Neural progenitor cell (in vitro differentiated cells): ENCODE results near the gene KCNH2. TPM values are rescaled to one million over a fixed set of nuclear protein-coding genes. Genes with fewer than 3 reads are reported as not detected.

Source experiments
- DNase-seq: peaks from one replicate; pipeline ENCODE4 v3.0.0-alpha.2; 2016; ENCODE audit warnings: low spot score
- H2AFZ ChIP-seq: fragments of 200-600 bp; sonication (generic); replicated peaks from 2 replicates; pipeline ENCODE4 v1.6.1; 2016; ENCODE audit warnings: antibody characterized with exemption
- H3F3A ChIP-seq: fragments of 200-600 bp; sonication (generic); 2 replicates; pipeline ENCODE4 v1.6.1; 2016; ENCODE audit warnings: antibody characterized with exemption, low read depth
- H3K27ac ChIP-seq: fragments of 200-600 bp; sonication (generic); 2 replicates; pipeline ENCODE4 v1.5.1; 2016; ENCODE audit warnings: mild to moderate bottlenecking
- H3K27me3 ChIP-seq: fragments of 200-600 bp; sonication (generic); 2 replicates; pipeline ENCODE4 v1.6.1; 2016; ENCODE audit warnings: mild to moderate bottlenecking, moderate library complexity
- H3K36me3 ChIP-seq: fragments of 200-600 bp; sonication (generic); 2 replicates; pipeline ENCODE4 v1.5.1; 2016
- H3K4me1 ChIP-seq: fragments of 200-600 bp; sonication (generic); 2 replicates; pipeline ENCODE4 v1.6.1; 2016; ENCODE audit warnings: mixed run types
- H3K4me2 ChIP-seq: fragments of 200-600 bp; sonication (generic); 2 replicates; pipeline ENCODE4 v1.6.1; 2016
- H3K4me3 ChIP-seq: fragments of 200-600 bp; sonication (generic); 2 replicates; pipeline ENCODE4 v1.5.1; 2016
- H3K79me2 ChIP-seq: fragments of 200-600 bp; sonication (generic); 2 replicates; pipeline ENCODE4 v1.6.1; 2016; ENCODE audit warnings: low read depth
- H3K9ac ChIP-seq: fragments of 200-600 bp; sonication (generic); 2 replicates; pipeline ENCODE4 v1.6.1; 2016
- H3K9me3 ChIP-seq: fragments of 200-600 bp; sonication (generic); 2 replicates; pipeline ENCODE4 v1.5.1; 2016; ENCODE audit warnings: low read depth
- H4K20me1 ChIP-seq: fragments of 200-600 bp; sonication (generic); 2 replicates; pipeline ENCODE4 v1.6.1; 2016; ENCODE audit warnings: low read depth
- H3K27ac Mint-ChIP-seq: 3 replicates; pipeline ENCODE4 v1.8.0; 2021; ENCODE audit warnings: mixed read lengths
- H3K27me3 Mint-ChIP-seq: 2 replicates; pipeline ENCODE4 v1.8.0; 2022; ENCODE audit warnings: low read depth, mild to moderate bottlenecking, inconsistent platforms, moderate library complexity, mixed read lengths; ENCODE audit not compliant: insufficient read depth
- H3K36me3 Mint-ChIP-seq: 3 replicates; pipeline ENCODE4 v1.8.0; 2021; ENCODE audit warnings: mixed read lengths
- H3K4me1 Mint-ChIP-seq: 3 replicates; pipeline ENCODE4 v1.8.0; 2021; ENCODE audit warnings: mixed read lengths
- H3K4me3 Mint-ChIP-seq: 3 replicates; pipeline ENCODE4 v1.8.0; 2021; ENCODE audit warnings: mild to moderate bottlenecking, moderate library complexity, mixed read lengths
- H3K9me3 Mint-ChIP-seq: 3 replicates; pipeline ENCODE4 v1.8.0; 2020; ENCODE audit warnings: mixed read lengths
- EZH2 ChIP-seq: fragments of 200-600 bp; sonication (generic); IDR thresholded peaks from 2 replicates; pipeline ENCODE4 v1.6.1; 2017; ENCODE audit warnings: antibody characterized with exemption, mild to moderate bottlenecking, moderate library complexity
- EZH2phosphoT487 ChIP-seq: fragments of 200-600 bp; sonication (generic); IDR thresholded peaks from 2 replicates; pipeline ENCODE4 v1.6.1; 2017; ENCODE audit warnings: antibody characterized with exemption
- total RNA-seq: library from RNA; depleted of rRNA; stranded (reverse); fragments of >200 nt; gene quantifications from 2 replicates; pipeline ENCODE4 v1.2.3, GENCODE V29; 2015; ENCODE audit warnings: low replicate concordance
- TF ChIP-seq, protein P1 (sequence below): fragments of 200-600 bp; sonication (generic); IDR thresholded peaks from 2 replicates; pipeline ENCODE4 v1.5.1; 2017; ENCODE audit warnings: antibody characterized with exemption, mild to moderate bottlenecking

KCNH2 gene
- total RNA-seq, 1 donor from 2014 or later, result 2.6 TPM

DNA sequence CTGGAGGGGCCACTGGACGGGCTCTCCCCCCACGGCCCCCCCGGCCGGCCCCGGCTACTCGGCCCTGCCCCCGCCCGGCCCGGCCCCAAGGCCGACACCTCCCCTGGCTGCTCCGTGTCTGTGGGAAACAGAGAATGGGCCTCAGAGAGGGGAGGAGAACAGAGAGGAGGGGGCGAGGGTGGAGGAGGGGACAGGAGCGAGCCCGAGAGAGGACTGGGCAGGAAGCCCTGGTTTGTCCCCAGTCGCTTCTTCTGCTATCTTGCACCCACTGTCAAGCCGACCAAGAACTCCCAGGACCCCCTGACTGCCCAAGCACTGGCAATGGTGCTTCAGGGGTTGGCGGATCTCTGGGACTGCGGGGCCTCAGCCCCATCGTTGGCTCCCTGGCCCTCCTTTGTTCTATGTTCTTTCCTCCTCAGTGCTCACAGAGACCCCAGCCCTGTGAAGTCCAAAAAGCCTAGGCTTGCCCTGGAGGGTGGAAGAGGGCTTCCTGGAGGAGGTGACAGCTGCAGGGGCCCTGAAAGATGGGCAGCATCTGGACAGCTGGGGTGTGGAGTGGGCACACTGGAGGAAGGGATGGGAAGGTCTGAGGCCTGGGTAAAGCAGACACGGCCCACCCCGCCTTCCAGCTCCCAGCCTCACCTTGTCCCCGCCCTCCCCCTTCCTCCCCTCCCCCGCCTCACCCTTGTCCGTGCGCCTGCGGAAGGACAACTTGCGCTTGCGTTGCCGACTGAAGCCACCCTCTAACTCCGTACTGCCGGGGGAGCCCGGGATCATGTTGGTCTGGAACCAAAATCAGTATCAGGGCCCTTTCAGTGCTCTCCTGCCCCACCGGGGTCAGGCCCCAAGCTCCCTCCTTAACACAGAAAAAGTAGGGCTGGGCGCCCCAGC is 30.1 kb downstream of the KCNH2 start:
- no peak overlapping the region for H3K4me3 Mint-ChIP-seq
- peak overlapping the region; percentile 64 for H3K4me2 ChIP-seq
- no peaks in the 10 kb centered on the region for H3K36me3 Mint-ChIP-seq
- TF ChIP-seq, protein P1, sequence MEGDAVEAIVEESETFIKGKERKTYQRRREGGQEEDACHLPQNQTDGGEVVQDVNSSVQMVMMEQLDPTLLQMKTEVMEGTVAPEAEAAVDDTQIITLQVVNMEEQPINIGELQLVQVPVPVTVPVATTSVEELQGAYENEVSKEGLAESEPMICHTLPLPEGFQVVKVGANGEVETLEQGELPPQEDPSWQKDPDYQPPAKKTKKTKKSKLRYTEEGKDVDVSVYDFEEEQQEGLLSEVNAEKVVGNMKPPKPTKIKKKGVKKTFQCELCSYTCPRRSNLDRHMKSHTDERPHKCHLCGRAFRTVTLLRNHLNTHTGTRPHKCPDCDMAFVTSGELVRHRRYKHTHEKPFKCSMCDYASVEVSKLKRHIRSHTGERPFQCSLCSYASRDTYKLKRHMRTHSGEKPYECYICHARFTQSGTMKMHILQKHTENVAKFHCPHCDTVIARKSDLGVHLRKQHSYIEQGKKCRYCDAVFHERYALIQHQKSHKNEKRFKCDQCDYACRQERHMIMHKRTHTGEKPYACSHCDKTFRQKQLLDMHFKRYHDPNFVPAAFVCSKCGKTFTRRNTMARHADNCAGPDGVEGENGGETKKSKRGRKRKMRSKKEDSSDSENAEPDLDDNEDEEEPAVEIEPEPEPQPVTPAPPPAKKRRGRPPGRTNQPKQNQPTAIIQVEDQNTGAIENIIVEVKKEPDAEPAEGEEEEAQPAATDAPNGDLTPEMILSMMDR, result no peak
- no peak for TF ChIP-seq EZH2
- no peak for TF ChIP-seq EZH2phosphoT487
- H3K27ac Mint-ChIP-seq, result no peak overlapping the region
- H3K36me3 ChIP-seq, result no peaks in the 10 kb centered on the region
- no peaks in the 10 kb centered on the region for H4K20me1 ChIP-seq
- no peak overlapping the region for H3K27ac ChIP-seq
- peaks cover 31% of the 10 kb centered on the region for H3K4me1 Mint-ChIP-seq
- peaks cover 4% of the 10 kb centered on the region for H3K27me3 Mint-ChIP-seq
- H3K9me3 ChIP-seq, result no peaks in the 10 kb centered on the region
- no peaks in the 10 kb centered on the region for H3K9me3 Mint-ChIP-seq
- no peak overlapping the region for H3K9ac ChIP-seq
- no peaks in the 10 kb centered on the region for H3K79me2 ChIP-seq
- no peak overlapping the region for H2AFZ ChIP-seq
- H3F3A ChIP-seq, result no peaks in the 10 kb centered on the region
- peaks cover 27% of the 10 kb centered on the region for H3K4me1 ChIP-seq
- H3K27me3 ChIP-seq, result no peaks in the 10 kb centered on the region
- no peak for DNase-seq
- H3K4me3 ChIP-seq, result no peak overlapping the region

DNA sequence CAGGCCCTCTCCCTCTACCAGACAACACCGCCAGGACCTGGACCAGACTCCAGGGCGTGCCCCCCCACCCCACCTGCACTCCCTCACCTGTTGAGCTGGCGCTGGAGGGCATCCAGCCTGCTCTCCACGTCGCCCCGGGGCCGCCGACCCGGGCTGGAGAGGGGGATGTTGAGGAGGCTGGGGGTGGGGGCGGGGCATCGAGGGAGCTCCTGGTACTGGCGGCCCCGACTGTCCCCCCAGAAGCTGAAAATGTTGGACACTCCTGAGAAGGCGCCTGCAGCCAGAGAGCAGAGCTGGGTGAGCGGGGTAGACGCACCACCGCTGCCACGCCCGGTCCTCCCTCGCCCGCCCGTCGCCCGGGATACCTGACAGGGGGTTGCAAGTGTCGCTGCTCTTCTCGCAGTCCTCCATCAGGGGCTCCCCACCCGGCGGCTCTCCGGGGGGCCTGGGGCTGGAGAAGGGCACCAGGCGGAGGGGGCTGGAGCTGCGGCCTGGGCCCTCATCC is 30.8 kb downstream of the KCNH2 start:
- no peak for DNase-seq
- Histone ChIP-seq H3K9me3 (no peaks in the 10 kb centered on the region), H3K4me2 (peak overlapping the region; percentile 64)

DNA sequence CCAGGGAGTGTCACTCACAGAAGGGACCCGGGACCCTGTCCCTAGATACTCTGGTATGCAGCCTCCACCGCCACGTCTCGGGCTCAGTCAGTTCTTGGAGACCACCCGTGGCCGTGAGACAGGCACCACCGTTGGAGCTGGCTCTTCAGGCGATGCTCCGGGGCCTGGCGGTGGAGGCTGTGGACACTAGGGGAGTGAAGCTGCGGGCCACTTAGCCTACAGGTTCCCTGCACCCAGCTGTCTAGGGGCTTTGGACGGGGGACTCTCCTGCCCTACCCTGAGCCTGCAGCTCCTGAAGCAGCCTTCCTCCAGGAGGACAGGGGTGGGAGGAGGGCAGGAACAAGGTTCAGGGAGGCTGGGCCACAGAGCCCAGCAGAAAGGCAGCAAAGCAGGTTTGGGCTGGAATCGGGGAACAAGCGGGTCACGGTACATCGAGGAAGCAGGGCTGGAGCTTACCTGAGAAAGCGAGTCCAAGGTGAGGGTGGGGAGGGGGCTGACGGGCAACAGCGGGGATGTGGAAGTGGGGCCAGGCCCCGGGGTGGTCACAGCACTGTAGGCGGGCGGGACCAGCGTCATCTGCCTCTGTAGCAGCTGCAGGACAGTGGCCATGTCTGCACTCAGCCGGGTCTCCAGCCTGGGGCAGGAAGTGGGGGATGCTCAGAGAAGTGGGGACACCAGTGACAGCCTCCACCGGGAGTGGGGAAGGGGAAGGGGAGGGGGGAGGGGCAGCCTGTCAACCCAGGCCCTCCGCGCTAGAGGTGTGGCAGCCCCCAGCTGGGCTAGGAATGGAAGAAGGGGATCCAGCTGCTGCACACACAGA is 31.5 kb downstream of the KCNH2 start:
- Histone ChIP-seq H3K4me1 (peaks cover 27% of the 10 kb centered on the region), H3K36me3 (no peaks in the 10 kb centered on the region), H3K9ac (no peak overlapping the region), H3K4me2 (peak overlapping the region; percentile 64), H3K27me3 (no peaks in the 10 kb centered on the region), H2AFZ (no peak overlapping the region), H3F3A (no peaks in the 10 kb centered on the region), H3K79me2 (no peaks in the 10 kb centered on the region), H3K27ac (no peak overlapping the region), H3K9me3 (no peaks in the 10 kb centered on the region), H4K20me1 (no peaks in the 10 kb centered on the region), H3K4me3 (no peak overlapping the region)
- TF ChIP-seq EZH2phosphoT487 (no peak), EZH2 (no peak)
- TF ChIP-seq, protein P1, result no peak
- Mint-ChIP-seq H3K27me3 (peaks cover 4% of the 10 kb centered on the region), H3K4me1 (peaks cover 31% of the 10 kb centered on the region), H3K9me3 (no peaks in the 10 kb centered on the region), H3K4me3 (no peak overlapping the region), H3K36me3 (no peaks in the 10 kb centered on the region), H3K27ac (no peak overlapping the region)
- no peak for DNase-seq

More for the DNA sequence above, 30.8 kb downstream of the KCNH2 start:
- Mint-ChIP-seq H3K36me3 (no peaks in the 10 kb centered on the region), H3K27me3 (peaks cover 4% of the 10 kb centered on the region), H3K27ac (no peak overlapping the region), H3K4me1 (peaks cover 31% of the 10 kb centered on the region), H3K4me3 (no peak overlapping the region), H3K9me3 (no peaks in the 10 kb centered on the region)
- Histone ChIP-seq H3K9ac (no peak overlapping the region), H3K79me2 (no peaks in the 10 kb centered on the region), H3K27me3 (no peaks in the 10 kb centered on the region), H3K27ac (no peak overlapping the region), H2AFZ (no peak overlapping the region), H3F3A (no peaks in the 10 kb centered on the region), H3K4me1 (peaks cover 27% of the 10 kb centered on the region), H3K36me3 (no peaks in the 10 kb centered on the region), H4K20me1 (no peaks in the 10 kb centered on the region), H3K4me3 (no peak overlapping the region)
- no peak for TF ChIP-seq EZH2phosphoT487
- TF ChIP-seq EZH2, result no peak
- TF ChIP-seq, protein P1, result no peak
